ENCODE measurements around the gene EGFR. TPM values are rescaled to one million over a fixed set of nuclear protein-coding genes. Genes with fewer than 3 reads are reported as not detected.

EGFR gene
- total and polyA plus RNA-seq, 2 donors (not counting 3 experiments of a cell fraction or from before 2014, with no cell fraction given) = 1.5 to 4.1 TPM

GRCh38 chr7:55156919-55157763 lies 138.3 kb downstream of the EGFR start:
- POLR2A ChIA-PET = no interaction called here
- Histone ChIP-seq H3K9me3 (replicated peaks; ENCODE audit: control insufficient read depth, insufficient read depth, low read length) (no peaks in the 10 kb centered on the region), H3K27me3 (ENCODE audit: control insufficient read depth in 2 of 2, insufficient read depth in 2 of 2, low read length in 2 of 2) (no peaks in the 10 kb centered on the region), H3K36me3 (ENCODE audit: control insufficient read depth in 2 of 2, extremely low read depth in 1 of 2, insufficient read depth in 2 of 2, low read length in 2 of 2) (no peaks in the 10 kb centered on the region), H2AFZ (ENCODE audit: low read depth, low read length) (no peak overlapping the region), H3K79me2 (ENCODE audit: control insufficient read depth, insufficient read depth, low read length) (no peaks in the 10 kb centered on the region), H3K27ac (ENCODE audit: insufficient read depth, low read depth, low read length) (no peak overlapping the region), H3K4me1 (ENCODE audit: control insufficient read depth, extremely low read depth, insufficient read depth, low read length) (peaks cover 18% of the 10 kb centered on the region), H3K9me1 (replicated peaks; ENCODE audit: control insufficient read depth, extremely low read depth, insufficient read depth, low read length) (no peaks in the 10 kb centered on the region), H3K9ac (replicated peaks; ENCODE audit: extremely low read depth, insufficient read depth, low read length) (no peak overlapping the region), H3K4me3 (replicated peaks in 1 of 3; ENCODE audit: insufficient read depth in 1 of 3, low read depth in 1 of 3, low read length in 3 of 3) (no peak overlapping the region), H3K4me2 (ENCODE audit: insufficient read depth, low read length) (no peak overlapping the region), H4K20me1 (replicated peaks; ENCODE audit: control insufficient read depth, extremely low read depth, insufficient read depth, low read length) (no peaks in the 10 kb centered on the region)
- no peak for FAIRE-seq
- dilution Hi-C loops (cut with MboI; ENCODE audit: extremely low pct_ligation_motif_present, low sequenced_read_pairs) (no loop called here), intact Hi-C loops (cut with micrococcal nuclease) (no loop called here)
- BruUV-seq (replicated peaks) = no TSS peak
- CTCF ChIA-PET = interaction anchor here (1.4 kb wide), 1 partner anchor 15 kb away, joined by 3 read pairs; no protein-coding TSS in a partner anchor
- TF ChIP-seq JUN (IDR thresholded peaks at IDR 0.05; ENCODE audit: borderline replicate concordance, insufficient read depth, insufficient read length, low read depth) = no peak
- TF ChIP-seq POLR2AphosphoS5 (IDR thresholded peaks at IDR 0.05; ENCODE audit: insufficient read depth, low read depth, low read length) = no peak
- no peak for TF ChIP-seq GATA2 (IDR thresholded peaks at IDR 0.05; ENCODE audit: insufficient read depth, insufficient read length, low read depth, low read length)
- TF ChIP-seq EZH2 (IDR thresholded peaks at IDR 0.05; ENCODE audit: borderline replicate concordance, low read depth, low read length, severe bottlenecking) = no peak
- DNase-seq (ENCODE audit: low read depth, low spot score) = no peak

GRCh38 chr7:55157764-55158105 lies 138.9 kb downstream of the EGFR start:
- no peak overlapping the region for H3K4me2 ChIP-seq (ENCODE audit: insufficient read depth, low read length)
- H3K4me1 ChIP-seq (ENCODE audit: control insufficient read depth, extremely low read depth, insufficient read depth, low read length) = peaks cover 14% of the 10 kb centered on the region
- FAIRE-seq (no peak), DNase-seq (ENCODE audit: low read depth, low spot score) (no peak)
- no peak overlapping the region for H2AFZ ChIP-seq (ENCODE audit: low read depth, low read length)
- no peaks in the 10 kb centered on the region for H3K79me2 ChIP-seq (ENCODE audit: control insufficient read depth, insufficient read depth, low read length)
- POLR2A ChIA-PET = no interaction called here
- dilution Hi-C loops (cut with MboI; ENCODE audit: extremely low pct_ligation_motif_present, low sequenced_read_pairs) (no loop called here), intact Hi-C loops (cut with micrococcal nuclease) (no loop called here)
- H3K4me3 ChIP-seq (replicated peaks in 1 of 3; ENCODE audit: insufficient read depth in 1 of 3, low read depth in 1 of 3, low read length in 3 of 3) = no peak overlapping the region
- no peaks in the 10 kb centered on the region for H3K9me1 ChIP-seq (replicated peaks; ENCODE audit: control insufficient read depth, extremely low read depth, insufficient read depth, low read length)
- BruUV-seq (replicated peaks) = no TSS peak
- CTCF ChIA-PET = no interaction called here
- H4K20me1 ChIP-seq (replicated peaks; ENCODE audit: control insufficient read depth, extremely low read depth, insufficient read depth, low read length) = no peaks in the 10 kb centered on the region
- H3K9ac ChIP-seq (replicated peaks; ENCODE audit: extremely low read depth, insufficient read depth, low read length) = no peak overlapping the region
- H3K27ac ChIP-seq (ENCODE audit: insufficient read depth, low read depth, low read length) = no peak overlapping the region
- H3K27me3 ChIP-seq (ENCODE audit: control insufficient read depth in 2 of 2, insufficient read depth in 2 of 2, low read length in 2 of 2) = no peaks in the 10 kb centered on the region
- H3K36me3 ChIP-seq (ENCODE audit: control insufficient read depth in 2 of 2, extremely low read depth in 1 of 2, insufficient read depth in 2 of 2, low read length in 2 of 2) = no peaks in the 10 kb centered on the region
- TF ChIP-seq POLR2AphosphoS5 (IDR thresholded peaks at IDR 0.05; ENCODE audit: insufficient read depth, low read depth, low read length) = no peak
- TF ChIP-seq CTCF (IDR thresholded peaks at IDR 0.05; ENCODE audit: extremely low read depth in 1 of 2, insufficient read depth in 1 of 2, low read depth in 1 of 2, low read length in 2 of 2) = no peak
- no peak for TF ChIP-seq POLR2A (IDR thresholded peaks at IDR 0.05; ENCODE audit: low read depth, low read length)
- no peak for TF ChIP-seq GATA2 (IDR thresholded peaks at IDR 0.05; ENCODE audit: insufficient read depth, insufficient read length, low read depth, low read length)
- no peak for TF ChIP-seq MYC (IDR thresholded peaks at IDR 0.05; ENCODE audit: low read depth, low read length)
- TF ChIP-seq EZH2 (IDR thresholded peaks at IDR 0.05; ENCODE audit: borderline replicate concordance, low read depth, low read length, severe bottlenecking) = no peak
- no peak for TF ChIP-seq MAX (IDR thresholded peaks at IDR 0.05; ENCODE audit: insufficient read depth, insufficient read length)
- TF ChIP-seq JUN (IDR thresholded peaks at IDR 0.05; ENCODE audit: borderline replicate concordance, insufficient read depth, insufficient read length, low read depth) = no peak
- no peak for TF ChIP-seq FOS (IDR thresholded peaks at IDR 0.05; ENCODE audit: borderline replicate concordance, insufficient read depth, low read length)
- no peaks in the 10 kb centered on the region for H3K9me3 ChIP-seq (replicated peaks; ENCODE audit: control insufficient read depth, insufficient read depth, low read length)

All from endothelial cell of umbilical vein (primary cell).